ENCODE measurements around the gene MAP7D3. TPM values are rescaled to one million over a fixed set of nuclear protein-coding genes. Genes with fewer than 3 reads are reported as not detected.

MAP7D3 gene
- polyA plus RNA-seq, 1 donor from 2014 or later: 0.68 TPM

DNA sequence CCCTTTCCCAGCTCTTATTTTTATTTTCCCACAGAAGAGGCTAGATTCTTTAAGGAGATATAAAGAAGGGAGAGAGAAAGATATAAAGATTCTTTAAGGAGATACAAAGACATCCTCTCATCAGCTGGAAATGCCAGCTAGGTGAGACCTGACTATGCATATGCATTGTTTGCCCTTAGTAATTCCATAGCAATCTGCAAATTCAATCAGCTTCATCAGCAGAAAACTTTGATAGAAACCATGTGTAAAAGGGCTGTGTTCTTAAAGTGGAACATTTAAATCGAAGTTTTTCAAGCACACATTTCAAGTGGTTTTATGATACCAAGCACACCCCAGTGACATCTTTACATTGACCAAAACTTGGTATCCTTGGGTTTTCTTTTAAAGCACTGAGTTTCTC, 79.8 kb downstream of the MAP7D3 start:
- Histone ChIP-seq H3F3A (ENCODE audit: insufficient read depth, low read length, poor library complexity, severe bottlenecking) (no peaks in the 10 kb centered on the region), H4K20me1 (ENCODE audit: insufficient read depth) (no peaks in the 10 kb centered on the region), H3K27ac (ENCODE audit: low read length) (no peak overlapping the region), H3K27me3 (ENCODE audit: insufficient read depth, low read depth, low read length) (no peaks in the 10 kb centered on the region), H3K4me3 (ENCODE audit: low read length) (no peak overlapping the region), H3K9me3 (ENCODE audit: low read length) (no peaks in the 10 kb centered on the region), H3K79me2 (replicated peaks; ENCODE audit: insufficient read depth, low read length) (no peaks in the 10 kb centered on the region), H3K9ac (ENCODE audit: low read length) (no peak overlapping the region), H2AFZ (ENCODE audit: low read depth, low read length) (no peak overlapping the region), H3K9me2 (ENCODE audit: insufficient read depth, low read length) (no peaks in the 10 kb centered on the region), H3K4me2 (ENCODE audit: low read length) (no peak overlapping the region), H3K36me3 (ENCODE audit: insufficient read depth, low read length) (no peaks in the 10 kb centered on the region)
- no peak for TF ChIP-seq EZH2 (IDR thresholded peaks at IDR 0.05; ENCODE audit: borderline replicate concordance, insufficient read depth, low read length, poor library complexity, severe bottlenecking)
- TF ChIP-seq POLR2AphosphoS5 (IDR thresholded peaks at IDR 0.05): no peak
- TF ChIP-seq RAD21 (conservative IDR thresholded peaks at IDR 0.05): no peak
- TF ChIP-seq MXI1 (conservative IDR thresholded peaks at IDR 0.05; ENCODE audit: poor library complexity, severe bottlenecking): no peak
- TF ChIP-seq, protein P1, sequence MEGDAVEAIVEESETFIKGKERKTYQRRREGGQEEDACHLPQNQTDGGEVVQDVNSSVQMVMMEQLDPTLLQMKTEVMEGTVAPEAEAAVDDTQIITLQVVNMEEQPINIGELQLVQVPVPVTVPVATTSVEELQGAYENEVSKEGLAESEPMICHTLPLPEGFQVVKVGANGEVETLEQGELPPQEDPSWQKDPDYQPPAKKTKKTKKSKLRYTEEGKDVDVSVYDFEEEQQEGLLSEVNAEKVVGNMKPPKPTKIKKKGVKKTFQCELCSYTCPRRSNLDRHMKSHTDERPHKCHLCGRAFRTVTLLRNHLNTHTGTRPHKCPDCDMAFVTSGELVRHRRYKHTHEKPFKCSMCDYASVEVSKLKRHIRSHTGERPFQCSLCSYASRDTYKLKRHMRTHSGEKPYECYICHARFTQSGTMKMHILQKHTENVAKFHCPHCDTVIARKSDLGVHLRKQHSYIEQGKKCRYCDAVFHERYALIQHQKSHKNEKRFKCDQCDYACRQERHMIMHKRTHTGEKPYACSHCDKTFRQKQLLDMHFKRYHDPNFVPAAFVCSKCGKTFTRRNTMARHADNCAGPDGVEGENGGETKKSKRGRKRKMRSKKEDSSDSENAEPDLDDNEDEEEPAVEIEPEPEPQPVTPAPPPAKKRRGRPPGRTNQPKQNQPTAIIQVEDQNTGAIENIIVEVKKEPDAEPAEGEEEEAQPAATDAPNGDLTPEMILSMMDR (IDR thresholded peaks at IDR 0.05; ENCODE audit: poor library complexity, severe bottlenecking): no peak
- no peak for TF ChIP-seq REST (IDR thresholded peaks at IDR 0.05; ENCODE audit: borderline replicate concordance)
- no peak for TF ChIP-seq TAF1 (IDR thresholded peaks at IDR 0.05; ENCODE audit: low read depth)
- no peak for TF ChIP-seq EP300 (conservative IDR thresholded peaks at IDR 0.05; ENCODE audit: poor library complexity, severe bottlenecking)
- TF ChIP-seq SMC3 (conservative IDR thresholded peaks at IDR 0.05; ENCODE audit: poor library complexity): no peak

DNA sequence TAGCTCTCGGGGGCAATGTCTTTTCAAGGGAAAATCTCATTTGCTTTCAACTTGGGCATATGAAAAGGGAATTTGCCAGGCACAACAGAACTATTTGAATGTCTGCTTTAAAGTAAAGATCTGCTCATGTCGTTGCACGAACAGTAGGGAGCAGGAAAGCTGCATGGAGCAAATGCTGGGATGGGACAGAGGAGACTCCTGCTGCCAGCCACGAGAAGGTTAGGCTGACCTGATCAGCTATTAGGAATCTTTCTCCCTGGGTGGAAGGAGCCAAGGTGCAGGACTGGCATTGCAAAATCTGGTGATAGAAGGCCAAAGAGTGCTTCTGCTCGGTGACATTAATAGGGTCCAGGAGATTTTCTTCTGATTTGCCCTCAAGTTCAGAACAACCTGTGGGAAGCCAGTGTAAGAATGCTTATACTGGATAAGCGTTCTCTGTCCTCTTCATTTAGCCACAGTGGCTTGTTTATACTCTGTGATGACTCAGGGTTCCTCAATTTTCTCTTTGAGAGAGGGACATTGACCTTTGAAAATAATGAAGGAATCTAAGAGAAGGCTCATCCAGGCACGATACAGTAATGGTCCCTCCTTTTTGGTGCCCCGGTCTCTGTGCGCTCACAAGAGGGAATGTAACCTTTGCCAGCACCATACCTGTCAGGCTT, 80.9 kb downstream of the MAP7D3 start:
- Histone ChIP-seq H3K4me2 (ENCODE audit: low read length) (no peak overlapping the region), H3K4me3 (ENCODE audit: low read length) (no peak overlapping the region), H3K27ac (ENCODE audit: low read length) (no peak overlapping the region)

More for the DNA sequence above, 80.9 kb downstream of the MAP7D3 start:
- no peaks in the 10 kb centered on the region for H3K36me3 ChIP-seq (ENCODE audit: insufficient read depth, low read length)
- no peak overlapping the region for H2AFZ ChIP-seq (ENCODE audit: low read depth, low read length)
- H3K9ac ChIP-seq (ENCODE audit: low read length): no peak overlapping the region
- H4K20me1 ChIP-seq (ENCODE audit: insufficient read depth): no peaks in the 10 kb centered on the region
- no peaks in the 10 kb centered on the region for H3K79me2 ChIP-seq (replicated peaks; ENCODE audit: insufficient read depth, low read length)
- H3K9me2 ChIP-seq (ENCODE audit: insufficient read depth, low read length): no peaks in the 10 kb centered on the region
- no peaks in the 10 kb centered on the region for H3K9me3 ChIP-seq (ENCODE audit: low read length)
- TF ChIP-seq EP300 (conservative IDR thresholded peaks at IDR 0.05; ENCODE audit: poor library complexity, severe bottlenecking): no peak
- no peaks in the 10 kb centered on the region for H3F3A ChIP-seq (ENCODE audit: insufficient read depth, low read length, poor library complexity, severe bottlenecking)
- H3K27me3 ChIP-seq (ENCODE audit: insufficient read depth, low read depth, low read length): no peaks in the 10 kb centered on the region

All from neural cell (in vitro differentiated cells).